RKO (cell line): Measurements from ENCODE around the gene ADAMTS2.
A peak's percentile ranks its signal among the peaks of the same experiment; 100 is the strongest.

Experiments used
- DNase-seq: peaks from one replicate; pipeline ENCODE4 v3.0.0-alpha.2; 2016; ENCODE audit warnings: low spot score

ADAMTS2 gene

DNA sequence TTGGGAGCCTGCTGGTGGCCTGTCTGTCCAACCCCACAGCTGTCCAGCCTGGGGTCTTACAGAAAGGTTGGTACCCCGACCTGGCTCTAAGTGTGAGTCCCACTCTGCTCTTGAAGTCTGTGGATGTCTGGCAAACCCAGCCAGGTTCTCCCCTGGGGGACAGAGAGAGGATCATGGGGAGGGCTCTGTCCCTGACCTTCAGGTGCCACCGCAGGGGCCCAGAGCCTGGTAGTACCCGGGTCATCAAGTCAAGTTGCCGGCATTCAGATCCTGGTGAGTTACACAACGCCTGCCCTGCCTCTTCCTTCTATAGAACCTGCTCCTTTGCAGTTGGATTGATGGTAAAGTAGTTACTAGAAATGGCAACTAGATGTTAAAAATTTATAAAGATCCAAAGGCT is 66.7 kb downstream of the ADAMTS2 start:
- DNase-seq: no peak

DNA sequence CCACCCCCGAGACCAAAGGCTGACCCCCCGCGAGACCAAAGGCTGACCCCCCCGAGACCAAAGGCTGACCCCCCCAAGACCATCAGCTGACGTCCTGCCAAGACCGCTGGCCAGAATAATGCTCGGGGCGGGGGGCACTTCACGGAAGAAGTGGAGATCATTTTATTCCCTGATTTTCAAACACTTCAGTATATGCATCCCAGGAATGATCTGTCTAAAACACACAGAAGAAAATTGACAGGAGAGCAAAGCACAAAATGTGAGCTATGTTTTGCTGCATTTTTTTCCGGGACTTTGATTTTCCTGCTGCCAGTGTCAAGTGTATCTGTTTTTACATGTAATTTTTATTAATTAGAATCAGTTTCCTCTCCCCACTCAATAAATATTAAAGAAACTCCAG is 67.1 kb downstream of the ADAMTS2 start:
- peak; percentile 5 for DNase-seq

DNA sequence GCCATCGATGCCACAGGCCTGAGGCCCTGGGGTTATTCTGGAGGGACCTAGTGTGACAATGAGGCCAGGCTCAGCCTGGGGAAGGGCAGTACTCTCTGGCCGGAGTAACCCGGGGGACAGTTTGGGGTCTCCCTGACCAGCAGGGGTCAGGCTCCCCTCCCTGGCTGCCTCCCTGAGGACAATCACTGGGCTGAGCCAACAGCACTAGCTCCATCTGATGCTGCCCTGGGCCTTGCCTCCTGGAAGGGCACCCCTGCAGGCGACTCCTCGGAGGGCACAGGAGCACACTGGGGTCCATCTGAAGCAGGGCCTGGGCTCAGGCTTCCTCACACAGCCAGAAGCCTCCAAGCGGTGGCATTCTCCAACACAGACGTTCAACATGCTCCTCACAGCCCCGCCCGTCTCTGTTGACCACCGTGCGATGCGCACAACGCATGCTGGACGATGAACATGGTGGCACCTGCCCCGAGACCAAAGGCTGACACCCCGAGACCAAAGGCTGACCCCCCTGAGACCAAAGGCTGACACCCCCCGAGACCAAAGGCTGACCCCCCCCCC is 68.3 kb downstream of the ADAMTS2 start:
- DNase-seq: no peak

DNA sequence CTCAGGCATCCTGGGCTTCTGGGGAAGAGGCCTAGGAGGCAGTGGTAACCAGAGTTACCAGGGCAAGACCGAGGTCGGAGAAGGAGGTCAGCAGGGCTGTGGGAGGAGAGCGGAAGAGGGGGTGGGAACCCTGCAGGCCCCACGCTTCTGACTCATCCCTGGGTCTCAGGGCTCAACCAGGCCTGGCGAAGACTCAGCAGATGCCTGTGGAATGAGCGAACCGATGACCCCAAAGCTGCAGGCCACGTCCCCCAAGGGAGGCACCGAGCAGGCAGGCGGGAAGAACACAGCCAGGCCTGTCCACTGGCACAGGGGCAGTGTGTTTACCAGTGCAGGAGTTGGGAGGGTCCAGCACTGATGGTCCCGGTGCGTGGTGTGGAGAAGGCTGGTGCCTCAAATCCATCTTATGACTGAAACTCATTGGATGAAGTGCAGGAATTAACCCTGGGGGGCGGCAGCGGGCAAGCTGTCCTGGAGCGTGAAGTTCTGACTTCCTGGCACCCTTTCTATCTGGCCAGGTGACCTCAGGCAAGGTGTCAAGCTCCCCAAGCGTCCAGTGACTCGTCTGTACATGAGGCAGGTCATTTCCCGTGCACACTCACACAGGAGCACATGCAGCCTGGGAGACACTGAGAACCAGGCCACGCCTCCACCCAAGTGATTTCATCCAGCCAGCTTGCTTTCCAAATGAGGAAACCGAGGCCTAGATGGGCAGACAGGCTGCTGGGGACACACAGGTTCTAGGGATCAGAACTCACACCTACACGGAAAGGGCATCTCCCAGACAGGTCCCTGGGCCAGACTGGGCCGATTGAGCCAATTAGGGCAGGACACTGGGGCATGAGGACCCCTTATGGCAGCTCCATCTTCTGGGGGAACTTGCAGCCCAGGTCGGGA is 69.1 kb downstream of the ADAMTS2 start:
- DNase-seq: peak; percentile 67

DNA sequence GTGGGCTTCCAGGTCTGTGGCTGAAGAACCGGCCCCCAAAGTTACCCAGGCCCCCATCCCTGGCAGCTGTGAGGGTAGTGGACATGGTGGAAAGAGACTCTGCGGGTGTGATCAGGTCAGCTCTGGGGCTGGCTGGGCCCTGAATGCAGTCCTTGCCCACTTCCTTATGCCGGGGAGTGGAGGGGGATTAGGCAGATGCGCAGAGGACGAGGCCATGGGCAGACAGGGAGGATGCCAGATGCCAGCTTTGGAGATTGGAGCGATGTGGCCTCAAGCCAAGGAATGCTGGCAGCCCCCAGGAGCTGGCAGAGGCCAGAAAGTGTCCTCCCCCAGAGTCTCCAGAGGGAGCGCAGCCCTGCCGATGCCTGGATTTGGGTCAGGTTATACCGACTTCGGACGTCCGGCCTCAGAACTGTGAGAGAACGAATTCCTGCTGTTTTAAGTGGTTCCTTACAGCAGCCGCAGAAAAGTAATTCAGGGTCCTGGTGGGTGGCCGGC is 69.8 kb downstream of the ADAMTS2 start:
- no peak for DNase-seq

DNA sequence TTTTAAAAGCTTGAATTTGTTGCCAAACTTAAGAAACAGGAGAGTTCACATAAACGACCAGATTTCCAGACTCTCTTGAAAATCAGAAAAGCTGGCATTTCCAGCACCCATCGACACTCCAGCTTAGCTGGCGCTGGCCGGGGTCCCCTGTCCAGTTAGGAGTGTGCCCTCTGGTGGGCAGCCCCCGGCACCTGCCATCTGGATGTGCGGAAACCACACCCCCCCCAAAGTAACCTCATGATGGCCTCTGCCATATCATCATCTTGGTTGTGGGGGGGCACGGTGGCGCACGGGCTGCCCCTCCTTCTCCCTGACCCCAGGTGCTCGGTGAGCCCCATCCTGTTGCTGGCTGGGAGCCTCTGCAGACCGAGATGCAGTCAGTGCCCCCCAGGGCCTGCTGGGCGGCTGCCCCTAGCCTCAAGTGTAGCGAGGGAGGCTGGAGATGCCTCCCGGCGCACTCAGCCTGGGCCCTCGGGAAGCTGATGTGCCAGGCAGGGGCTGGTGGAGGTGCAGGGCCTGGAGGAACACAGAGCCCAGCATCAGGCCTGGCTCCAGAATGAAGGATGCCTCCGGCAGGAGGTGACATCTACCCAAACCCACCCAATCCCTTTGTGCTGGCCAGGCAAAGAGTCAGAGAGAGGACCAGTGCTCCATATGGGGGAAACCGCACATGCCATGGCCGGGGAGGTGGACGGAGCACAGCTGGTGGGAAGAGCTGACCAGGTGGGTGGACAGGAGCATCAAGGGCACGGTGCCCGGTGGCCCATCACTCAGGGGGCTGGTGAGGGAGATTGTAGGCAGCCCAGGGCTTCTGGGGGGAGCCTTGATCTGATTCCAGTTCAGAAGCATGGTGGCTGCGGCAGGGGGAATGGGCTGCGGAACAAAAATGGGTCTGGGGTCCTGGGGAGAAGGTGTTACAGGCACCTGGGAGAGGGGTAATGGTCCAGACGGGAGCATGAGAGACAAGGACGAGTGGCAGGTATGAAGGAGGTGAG is 70.6 kb downstream of the ADAMTS2 start:
- DNase-seq: no peak

DNA sequence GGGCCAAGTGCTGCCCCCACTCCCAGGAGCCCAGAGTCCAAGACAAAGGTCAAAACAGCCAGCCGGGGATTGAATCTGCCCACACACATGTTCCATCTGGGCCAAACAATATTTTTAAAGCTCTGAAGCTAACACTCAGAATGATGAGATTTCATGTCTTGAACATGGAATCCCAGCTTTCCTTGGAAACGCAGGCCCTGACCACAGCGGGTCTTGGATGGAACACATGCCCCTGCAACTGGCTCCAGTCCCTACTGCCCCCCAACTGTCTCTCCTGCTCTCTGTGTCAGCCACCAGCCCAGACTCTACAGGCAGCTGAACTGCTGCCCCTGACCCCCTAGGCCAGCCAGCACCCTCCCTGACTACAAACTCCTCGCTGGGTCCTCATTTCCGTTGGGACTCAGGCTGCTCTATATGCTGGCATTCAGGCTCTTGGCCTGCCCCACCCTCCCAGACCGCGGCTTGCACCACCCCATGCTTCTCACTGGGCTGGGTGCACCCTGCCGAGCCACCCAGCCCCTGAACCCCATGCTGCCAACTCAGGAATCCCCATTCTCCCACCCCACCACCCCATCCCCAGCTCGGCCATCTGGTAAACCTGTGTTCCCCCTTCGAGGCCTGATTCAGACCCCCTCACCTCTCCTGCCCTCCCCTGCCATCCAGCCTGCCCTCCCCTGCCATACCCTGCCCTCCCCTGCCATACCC is 71.7 kb downstream of the ADAMTS2 start:
- no peak for DNase-seq

DNA sequence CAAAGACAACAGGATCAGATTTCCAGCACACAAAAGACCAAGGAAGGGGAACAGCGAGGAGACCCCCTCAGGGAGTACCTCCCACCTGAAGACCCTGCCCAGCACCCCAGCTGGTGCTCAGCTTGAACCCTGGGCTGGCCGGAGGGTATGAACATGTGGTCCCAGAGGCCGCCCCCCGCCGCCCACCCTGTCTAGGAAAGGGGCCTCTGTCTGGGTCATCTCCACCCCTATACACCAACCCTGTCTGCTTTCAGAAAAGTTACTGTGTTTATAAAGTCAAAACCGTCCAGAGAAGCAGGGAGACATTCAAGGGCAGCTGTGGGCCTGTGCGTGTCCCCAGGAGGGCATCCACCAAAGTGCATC is 72.2 kb downstream of the ADAMTS2 start:
- DNase-seq: no peak

DNA sequence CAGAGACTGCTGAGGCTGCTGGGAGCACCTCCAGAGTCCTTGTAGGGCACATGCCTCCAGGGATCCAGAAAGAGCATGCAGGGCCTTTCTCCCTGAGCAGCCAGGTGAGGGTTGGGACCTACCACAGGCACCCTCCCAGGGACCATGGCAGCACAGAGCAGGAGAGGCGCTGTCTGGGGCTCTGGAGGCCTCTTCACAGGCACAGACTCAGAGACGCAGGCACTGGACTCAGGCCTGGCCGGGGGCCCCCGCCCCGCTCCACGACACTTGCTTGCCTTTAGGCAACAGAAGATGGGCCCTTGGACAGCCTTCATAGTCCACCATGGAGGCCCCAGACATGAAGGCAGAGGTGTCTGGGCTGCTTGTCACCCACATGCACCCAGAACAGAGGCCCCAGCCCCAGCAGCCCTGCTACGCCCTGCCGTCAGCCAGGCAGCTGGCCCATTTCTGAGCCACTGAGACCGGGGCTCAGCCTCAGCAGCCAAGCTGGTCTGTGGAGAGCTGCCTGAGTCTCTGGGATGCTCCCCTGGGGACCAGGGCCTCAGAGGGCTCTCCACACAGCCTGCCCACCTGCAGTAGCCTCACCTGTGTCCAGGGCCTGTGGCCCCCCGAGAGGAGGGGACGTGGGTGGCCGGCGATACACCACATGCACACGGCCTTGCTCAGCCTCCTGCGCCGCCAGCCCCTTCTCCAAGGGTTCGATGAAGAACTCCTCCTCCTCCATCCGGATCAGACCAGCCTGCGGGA is 72.8 kb downstream of the ADAMTS2 start:
- no peak for DNase-seq

DNA sequence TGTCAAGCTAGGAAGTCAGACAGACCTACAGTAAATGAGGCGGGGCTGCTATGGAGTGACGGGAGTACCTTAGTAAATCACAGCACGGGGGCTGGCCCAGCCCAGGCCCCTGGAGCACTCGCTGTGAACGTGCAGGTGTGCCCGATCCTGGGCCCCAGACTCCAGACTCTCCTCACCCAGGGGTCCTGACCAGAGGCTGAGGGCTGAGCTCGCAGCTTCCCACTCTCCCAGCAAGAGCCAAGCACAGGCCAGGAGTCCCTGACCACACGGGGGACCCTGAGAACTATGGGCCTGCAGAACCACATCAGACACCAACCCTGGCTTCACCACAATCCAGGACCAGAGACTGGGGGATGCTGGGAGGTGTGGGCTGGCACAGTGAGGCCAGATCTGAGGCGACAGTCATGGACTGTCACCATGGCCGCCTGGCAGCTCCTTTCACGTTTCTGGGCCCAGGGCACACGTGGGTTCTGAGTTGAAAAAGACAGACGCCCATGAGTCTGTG is 73.4 kb downstream of the ADAMTS2 start:
- no peak for DNase-seq

DNA sequence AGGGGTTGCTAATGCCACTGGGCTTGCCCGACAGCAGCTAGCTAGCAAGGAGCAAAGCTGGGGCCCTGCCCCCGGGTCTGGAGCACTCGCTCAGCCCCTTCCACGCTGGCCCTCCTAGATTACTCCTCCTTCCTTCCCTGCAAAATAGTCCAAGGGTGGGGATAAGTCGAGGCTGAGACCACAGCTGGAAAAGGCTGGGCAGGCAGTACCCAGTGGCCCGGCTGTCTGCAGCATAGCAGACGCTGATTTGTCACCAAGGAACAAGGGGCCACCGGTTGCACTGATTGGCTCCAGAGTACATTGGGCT is 73.9 kb downstream of the ADAMTS2 start:
- no peak for DNase-seq

DNA sequence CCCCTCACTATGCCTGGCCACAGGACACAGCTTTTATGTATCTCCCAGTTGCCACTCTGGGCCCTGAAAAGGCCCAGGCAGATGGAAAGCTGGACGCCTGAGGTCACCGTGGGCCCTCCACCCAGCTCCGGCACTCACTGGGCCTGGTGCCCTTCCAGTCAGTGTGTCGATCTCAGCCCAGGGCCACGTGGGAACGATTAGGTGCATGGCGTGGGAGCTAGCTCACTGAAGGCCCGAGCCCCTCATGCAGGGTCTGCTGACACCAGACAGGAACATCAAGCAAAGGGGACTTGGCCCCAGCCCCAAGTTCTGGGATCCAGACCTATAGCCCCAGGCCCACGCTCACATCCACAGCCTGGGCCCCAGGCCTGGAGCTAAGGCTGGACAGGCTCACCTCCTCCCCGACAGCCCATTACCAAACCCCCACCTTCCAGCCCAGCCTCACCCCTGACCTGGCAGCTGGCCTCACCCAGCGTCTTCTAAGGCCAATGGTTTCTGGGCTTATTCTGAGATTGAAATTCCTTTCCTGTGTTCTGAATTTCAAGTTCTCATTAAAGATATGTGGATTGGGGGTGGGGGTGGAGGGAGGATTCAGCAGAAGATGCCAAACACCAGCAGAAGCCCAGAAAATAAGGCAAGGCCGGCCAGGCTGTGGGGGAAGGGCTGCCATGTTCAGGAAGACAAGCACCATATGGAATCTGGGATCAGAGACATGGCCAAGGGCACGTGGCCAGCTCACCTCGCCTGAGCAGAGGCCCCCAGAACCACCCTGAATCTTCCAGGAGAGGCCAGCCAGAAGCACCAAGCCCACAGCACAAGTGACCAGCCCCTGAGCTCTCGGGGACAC is 74.5 kb downstream of the ADAMTS2 start:
- no peak for DNase-seq

DNA sequence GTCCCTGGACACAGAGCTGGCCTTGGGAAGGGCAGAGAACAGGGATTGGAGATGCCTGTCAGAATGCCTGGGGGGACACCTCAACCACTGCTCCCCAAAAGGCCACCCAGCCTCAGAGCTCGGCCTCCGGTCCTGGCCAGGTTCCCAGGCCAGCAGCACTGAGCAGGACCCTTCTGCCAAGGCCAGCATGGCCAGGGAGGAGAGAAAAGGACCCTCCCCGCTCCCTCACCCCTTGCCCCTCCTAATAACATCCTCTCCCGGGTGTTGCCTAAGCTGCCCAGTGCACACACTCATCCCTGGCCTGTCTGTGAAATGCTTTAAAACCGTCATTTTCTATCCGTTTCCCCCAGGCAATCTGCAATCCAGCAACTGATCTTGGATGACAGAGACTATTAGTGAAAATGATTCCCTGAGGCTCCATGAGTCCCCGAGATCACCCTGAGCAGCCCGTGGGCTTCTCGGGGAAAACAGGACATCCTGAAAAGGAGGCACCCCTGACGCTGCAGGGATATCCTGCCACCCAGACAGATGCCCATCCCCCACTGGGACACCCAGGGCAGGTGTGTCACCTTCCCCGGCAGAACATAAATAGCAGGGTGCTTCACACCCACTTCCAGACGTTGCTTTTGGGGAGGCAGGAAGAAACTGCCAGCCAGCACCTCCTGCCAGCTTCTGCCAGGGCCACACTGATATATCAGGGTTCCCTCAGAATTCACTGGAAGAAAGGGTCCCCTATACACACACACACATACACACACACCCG is 75.3 kb downstream of the ADAMTS2 start:
- no peak for DNase-seq

DNA sequence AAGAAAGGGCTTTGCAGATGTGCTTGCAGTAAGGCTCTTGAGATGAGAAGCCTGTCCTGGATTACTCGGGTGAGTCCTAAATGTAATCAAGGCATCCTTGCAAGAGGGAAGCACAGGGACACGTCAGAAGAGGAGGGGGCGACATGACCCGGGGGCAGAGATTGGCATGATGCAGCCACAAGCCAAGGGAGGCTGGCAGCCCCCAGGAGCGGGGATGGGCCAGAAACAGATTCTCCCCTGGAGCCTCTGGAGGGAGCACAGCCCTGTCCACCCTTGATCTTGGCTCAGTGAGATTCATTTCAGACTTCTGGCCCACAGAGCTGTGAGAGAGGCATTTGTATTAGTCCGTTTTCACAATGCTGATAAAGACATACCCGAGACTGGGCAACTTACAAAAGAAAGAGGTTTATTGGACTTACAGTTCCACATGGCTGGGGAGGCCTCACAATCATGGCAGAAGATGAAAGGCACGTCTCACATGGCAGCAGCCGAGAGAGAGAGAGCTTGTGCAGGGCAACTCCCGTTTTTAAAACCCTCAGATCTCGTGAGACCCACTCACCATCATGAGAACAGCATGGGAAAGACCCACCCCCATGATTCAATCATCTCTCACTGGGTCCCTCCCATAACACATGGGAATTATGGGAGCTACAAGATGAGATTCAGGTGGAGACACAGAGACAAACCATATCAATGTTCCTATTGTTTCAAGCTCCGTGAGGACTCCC is 76.1 kb downstream of the ADAMTS2 start:
- no peak for DNase-seq

DNA sequence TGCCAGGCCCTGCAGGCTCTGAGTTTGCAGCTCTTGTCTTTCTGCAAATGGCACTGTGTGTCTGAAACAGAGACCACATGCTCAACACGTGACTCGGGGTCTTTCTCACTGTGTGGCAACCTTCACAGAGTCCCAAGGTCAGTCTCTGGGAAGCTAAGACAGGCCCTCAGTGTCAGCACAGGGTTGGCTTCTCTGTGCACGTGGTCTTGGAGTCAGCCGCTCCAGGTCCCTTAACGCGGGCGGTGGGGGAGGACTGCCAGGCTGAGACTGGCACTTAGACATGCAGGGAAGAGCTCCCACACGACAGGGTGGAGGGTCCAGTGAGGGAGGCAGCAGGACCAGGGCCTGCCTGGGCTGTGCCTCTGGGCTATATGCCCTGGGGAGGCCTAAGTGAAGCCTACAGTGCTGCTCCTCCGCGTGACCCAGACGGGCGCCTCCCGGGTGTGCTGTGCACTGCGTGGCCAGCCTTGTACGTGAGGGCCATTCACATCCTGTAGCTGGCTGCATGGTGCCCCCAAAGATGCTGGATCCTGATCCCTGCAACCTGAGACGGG is 76.8 kb downstream of the ADAMTS2 start:
- DNase-seq: no peak

DNA sequence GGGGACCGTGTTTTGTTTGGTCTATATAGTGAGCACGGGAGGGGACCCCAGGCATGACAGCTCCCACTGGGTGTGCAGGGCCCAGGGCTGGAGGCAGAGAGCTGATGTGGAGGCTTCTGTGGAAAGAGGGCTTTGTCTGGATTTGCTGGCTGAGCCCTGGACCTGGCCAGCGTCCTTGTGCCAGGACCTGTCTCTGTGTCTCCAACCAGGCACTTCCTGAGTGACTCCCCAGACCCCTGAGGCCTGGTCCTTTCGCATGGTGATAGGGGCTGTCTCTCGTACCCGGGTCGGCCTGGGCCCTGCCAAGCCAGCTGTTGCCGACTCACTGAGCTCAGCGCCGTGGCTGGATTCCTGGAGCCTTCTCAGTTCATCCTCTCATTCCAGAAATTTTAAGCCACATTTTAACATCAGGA is 77.6 kb downstream of the ADAMTS2 start:
- no peak for DNase-seq

DNA sequence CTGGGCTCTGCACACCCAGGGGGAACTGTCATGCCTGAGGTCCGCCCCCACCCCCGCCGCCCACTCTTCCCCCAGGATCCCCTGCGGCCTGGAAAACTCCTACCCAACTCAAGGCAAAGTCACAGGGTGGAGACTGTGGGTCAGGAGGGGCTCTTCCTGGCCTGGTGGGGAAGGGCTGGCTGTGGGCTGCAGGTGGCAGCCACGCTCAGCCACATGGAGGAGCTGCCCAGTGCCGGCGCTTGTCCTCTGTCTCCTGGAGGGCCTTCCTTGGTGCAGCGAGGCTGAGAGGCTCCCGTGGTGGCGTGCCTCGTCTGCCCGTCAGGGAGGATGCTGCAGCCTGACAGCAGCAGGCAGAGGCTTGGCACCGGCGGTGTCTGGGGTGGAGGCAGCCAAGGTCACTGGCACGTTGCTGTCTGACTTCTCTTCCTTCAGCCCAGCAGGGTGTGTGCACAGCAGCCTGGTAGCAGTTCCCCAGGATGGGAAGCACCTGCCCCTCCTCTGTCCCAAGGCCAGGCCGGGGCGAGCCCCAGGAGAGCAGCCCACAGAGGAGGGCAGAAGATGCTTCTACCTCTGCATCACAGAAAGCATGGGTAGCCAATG is 78.1 kb downstream of the ADAMTS2 start:
- no peak for DNase-seq
